HepG2 (cell line): ENCODE results near the gene UBXN6. TPM values are rescaled to one million over a fixed set of nuclear protein-coding genes. Genes with fewer than 3 reads are reported as not detected.

Experiments
- ATAC-seq: fragments of 200-7000 bp; cut with Tn5 transposase; 3 replicates; pipeline ENCODE4 v1.9.1; 2020; ENCODE audit warnings: mild to moderate bottlenecking, moderate library complexity
- BruUV-seq: library from RNA; stranded (reverse); fragments of 400-500 nt; replicated peaks from 2 replicates; lab custom pipeline; 2021; lab: Mats Ljungman, UMichigan
- CTCF ChIA-PET: fragments of 300-600 bp; formaldehyde crosslinking; extraction: SDS; loops from one replicate; lab custom pipeline; 2021; ENCODE audit warnings: low total read pairs, inconsistent platforms, low intra/inter-chr PET ratio; lab: Yijun Ruan, JAX
- POLR2A ChIA-PET: fragments of 350-600 bp; sonication (Branson Sonifier 250); formaldehyde crosslinking; loops from one replicate; lab custom pipeline; 2020; ENCODE audit warnings: antibody characterized with exemption, inconsistent platforms; lab: Yijun Ruan, JAX
- DNase-seq: peaks from one replicate; pipeline ENCODE4 v3.0.0-alpha.2; 2015; ENCODE audit warnings: low spot score
- FAIRE-seq: peaks from 3 replicates; lab custom pipeline; 2011; peaks lifted over from hg19 to GRCh38; lab: Jason Lieb, UNC
- H2AFZ ChIP-seq: one replicate; pipeline ENCODE4 v1.6.1; 2011; ENCODE audit warnings: low read length, inconsistent platforms
- H3K27ac ChIP-seq: fragments of 300-600 bp; 3 replicates; pipeline ENCODE4 v1.8.0; 2011; ENCODE audit warnings: mixed run types, mild to moderate bottlenecking, mixed read lengths, low read length, inconsistent platforms; ENCODE audit not compliant: insufficient read depth; ENCODE audit errors: extremely low read length
- H3K27me3 ChIP-seq, 2 experiments: fragments of 200-600 bp in 1 of 2; 2 replicates in 1 of 2; 3 replicates in 1 of 2; pipeline versions ENCODE4 v1.6.0 to v1.8.0; 2011; ENCODE audit warnings: low read length in 2 of 2, mild to moderate bottlenecking in 2 of 2, moderate library complexity in 2 of 2, inconsistent platforms in 1 of 2; ENCODE audit not compliant: insufficient read depth in 2 of 2, control insufficient read depth in 1 of 2
- H3K36me3 ChIP-seq, 2 experiments: fragments of 200-600 bp in 1 of 2; replicated peaks in 1 of 2; 2 replicates in 1 of 2; 3 replicates in 1 of 2; pipeline versions ENCODE4 v1.5.1 to v1.8.0; 2011; ENCODE audit warnings: low read length in 2 of 2, inconsistent platforms in 1 of 2; ENCODE audit not compliant: insufficient read depth in 2 of 2, control insufficient read depth in 1 of 2
- H3K4me1 ChIP-seq: 2 replicates; pipeline ENCODE4 v1.5.1; 2012; ENCODE audit warnings: low read length, inconsistent platforms; ENCODE audit not compliant: insufficient read depth
- H3K4me2 ChIP-seq: 2 replicates; pipeline ENCODE4 v1.6.0; 2011; ENCODE audit warnings: low read depth, low read length, inconsistent platforms
- H3K4me3 ChIP-seq, 3 experiments: fragments of 200-600 bp in 1 of 3; sonication (generic), shearing (Covaris generic) in 1 of 3; replicated peaks in 1 of 3; 2 replicates each; pipeline ENCODE4 v1.5.1; 2011 to 2016; ENCODE audit warnings: low read length in 3 of 3, inconsistent platforms in 2 of 3, low read depth in 2 of 3, mild to moderate bottlenecking in 2 of 3, control low read depth in 1 of 3, mixed read lengths in 1 of 3; ENCODE audit not compliant: insufficient read depth in 1 of 3
- H3K79me2 ChIP-seq: one replicate; pipeline ENCODE4 v1.6.1; 2011; ENCODE audit warnings: low read length, inconsistent platforms; ENCODE audit not compliant: insufficient read depth
- H3K9ac ChIP-seq: 2 replicates; pipeline ENCODE4 v1.6.0; 2011; ENCODE audit warnings: mild to moderate bottlenecking, low read depth, low read length, inconsistent platforms; ENCODE audit not compliant: insufficient read depth
- H3K9me3 ChIP-seq: 2 replicates; pipeline ENCODE4 v1.5.1; 2012; ENCODE audit warnings: mild to moderate bottlenecking, low read length
- H4K20me1 ChIP-seq: 2 replicates; pipeline ENCODE4 v1.6.0; 2011; ENCODE audit warnings: inconsistent platforms, mild to moderate bottlenecking, low read length, moderate library complexity; ENCODE audit not compliant: insufficient read depth
- BRF2 ChIP-seq: sonication (generic); formaldehyde crosslinking; IDR thresholded peaks from 2 replicates; pipeline ENCODE4 v1.8.1; 2022; ENCODE audit warnings: mild to moderate bottlenecking, missing genetic modification reagents
- CREB3 ChIP-seq: sonication (generic); formaldehyde crosslinking; IDR thresholded peaks from 2 replicates; pipeline ENCODE4 v1.5.0; 2020; ENCODE audit warnings: missing genetic modification reagents
- CSRNP2 ChIP-seq: sonication (generic); formaldehyde crosslinking; conservative IDR thresholded peaks from 2 replicates; pipeline ENCODE4 v1.8.0; 2022; ENCODE audit warnings: low read depth, missing genetic modification reagents
- DNMT1 ChIP-seq: sonication (generic); formaldehyde crosslinking; IDR thresholded peaks from 2 replicates; pipeline ENCODE4 v1.5.1; 2020; ENCODE audit warnings: mild to moderate bottlenecking, missing genetic modification reagents
- ELF4 ChIP-seq: sonication (generic); formaldehyde crosslinking; IDR thresholded peaks from 2 replicates; pipeline ENCODE4 v1.5.0; 2020; ENCODE audit warnings: missing genetic modification reagents, mild to moderate bottlenecking, moderate library complexity, borderline replicate concordance
- IKZF5 ChIP-seq: IDR thresholded peaks from 2 replicates; pipeline ENCODE4 v1.6.1; 2018; ENCODE audit warnings: missing genetic modification reagents, mild to moderate bottlenecking, missing compliant biosample characterization
- ZFP36 ChIP-seq: fragments of 150-350 bp; IDR thresholded peaks from 2 replicates; pipeline ENCODE4 v1.6.1; 2018; ENCODE audit warnings: borderline replicate concordance, low read length, low read depth; ENCODE audit not compliant: partially characterized antibody
- ZNF20 ChIP-seq: sonication (generic); formaldehyde crosslinking; IDR thresholded peaks from 2 replicates; pipeline ENCODE4 v1.4.0; 2020; ENCODE audit warnings: mild to moderate bottlenecking, moderate library complexity, missing genetic modification reagents
- ZNF34 ChIP-seq: sonication (generic); formaldehyde crosslinking; IDR thresholded peaks from 2 replicates; pipeline ENCODE4 v1.4.0; 2020; ENCODE audit warnings: mild to moderate bottlenecking, missing genetic modification reagents, borderline replicate concordance
- ZNF724P ChIP-seq: sonication (generic); formaldehyde crosslinking; IDR thresholded peaks from 2 replicates; pipeline ENCODE4 v1.8.0; 2022; ENCODE audit warnings: missing genetic modification reagents, borderline replicate concordance
- ZNF790 ChIP-seq: sonication (generic); formaldehyde crosslinking; IDR thresholded peaks from 2 replicates; pipeline ENCODE4 v1.8.0; 2022; ENCODE audit warnings: missing genetic modification reagents, mild to moderate bottlenecking, borderline replicate concordance
- ZSCAN31 ChIP-seq: sonication (generic); formaldehyde crosslinking; IDR thresholded peaks from 2 replicates; pipeline ENCODE4 v1.5.0; 2020; ENCODE audit warnings: low read depth, mild to moderate bottlenecking, missing genetic modification reagents
- WGBS: methylation state at CpG from one replicate; pipeline ENCODE4 v1.1.6; 2017; ENCODE audit warnings: low lambda C conversion rate; 5-methylcytosine and 5-hydroxymethylcytosine counted together
- in situ Hi-C: cut with HindIII; loops from 2 replicates; pipeline ENCODE4 v1.10.0; 2017; ENCODE audit warnings: low pct_unique_long_range_greater_than_20kb; ENCODE audit not compliant: extremely low pct_ligation_motif_present
- intact Hi-C: fragments of 100-400 bp; cut with micrococcal nuclease; formaldehyde crosslinking; loops from one replicate; pipeline ENCODE4 v1.10.0; 2022; ENCODE audit not compliant: unreplicated experiment
- polyA plus RNA-seq, 8 experiments: library from polyadenylated mRNA; depleted of rRNA in 3 of 8; stranded (reverse) in 7 of 8; unstranded in 1 of 8; fragments of >200 nt; fragmentation: Illumina TruSeq in 4 of 8; extraction: Trizol in 4 of 8; gene quantifications; 2 replicates each; pipeline versions ENCODE4 v1.2.1 to v1.2.3, GENCODE V29; 2011 to 2016; ENCODE audit warnings: low read depth in 4 of 8, missing spikeins in 1 of 8, mixed read lengths in 1 of 8; ENCODE audit not compliant: insufficient read depth in 1 of 8
- total RNA-seq, 5 experiments: library from RNA; depleted of rRNA; stranded (reverse); fragments of >200 nt; fragmentation: Illumina TruSeq; extraction: Trizol; gene quantifications; 2 replicates each; pipeline ENCODE4 v1.2.3, GENCODE V29; 2016; ENCODE audit warnings: low read depth in 1 of 5

Gene UBXN6
- total and polyA plus RNA-seq, 2 of the 13 experiments (the other 11 are each of a cell fraction or from before 2014, with no cell fraction given): 34.9 to 35.5 TPM

GRCh38 chr19:4425537-4425936, 32.1 kb downstream of the UBXN6 start:
- in situ Hi-C loops: no loop called here
- H3K4me3 ChIP-seq: no peak overlapping the region
- no peaks in the 10 kb centered on the region for H4K20me1 ChIP-seq
- no peak overlapping the region for H3K9ac ChIP-seq
- H3K9me3 ChIP-seq: no peaks in the 10 kb centered on the region
- intact Hi-C loops: no loop called here
- WGBS: 97% methylated on average over 6 of the region's 6 CpGs
- no peaks in the 10 kb centered on the region for H3K27me3 ChIP-seq
- peaks cover 8% of the 10 kb centered on the region; the same call in 1 of the 2 replicates for H3K4me1 ChIP-seq
- ATAC-seq (no peak), FAIRE-seq (no peak), DNase-seq (no peak)
- ChIA-PET POLR2A (no interaction called here), CTCF (no interaction called here)
- peaks cover 23 to 61% of the 10 kb centered on the region in 2 experiments for H3K36me3 ChIP-seq
- H3K27ac ChIP-seq: no peak overlapping the region
- no TSS peak for BruUV-seq
- TF ChIP-seq ZSCAN31 (CRISPR knock-in tag) (no peak), BRF2 (CRISPR knock-in tag) (no peak), CREB3 (CRISPR knock-in tag) (no peak), ZNF20 (CRISPR knock-in tag) (no peak)
- no peak overlapping the region for H3K4me2 ChIP-seq
- no peaks in the 10 kb centered on the region for H3K79me2 ChIP-seq
- no peak overlapping the region for H2AFZ ChIP-seq

- no peaks in the 10 kb centered on the region for H3K9me3 ChIP-seq
- H4K20me1 ChIP-seq: no peaks in the 10 kb centered on the region
- BruUV-seq: no TSS peak
- no peak overlapping the region for H3K27ac ChIP-seq
- in situ Hi-C loops: no loop called here
- ATAC-seq (no peak), DNase-seq (no peak), FAIRE-seq (no peak)
- H3K27me3 ChIP-seq: no peaks in the 10 kb centered on the region
- no peak overlapping the region for H3K9ac ChIP-seq
- H3K36me3 ChIP-seq: peaks cover 15 to 50% of the 10 kb centered on the region in 2 experiments
- ChIA-PET POLR2A (interaction anchor here (1.4 kb wide), 1 partner anchor 7 kb away, joined by 6 read pairs; no protein-coding TSS in a partner anchor), CTCF (no interaction called here)
- no peak overlapping the region for H3K4me3 ChIP-seq
- H2AFZ ChIP-seq: no peak overlapping the region
- WGBS: 98% methylated on average over 14 of the region's 16 CpGs
- intact Hi-C loops: no loop called here
- H3K4me2 ChIP-seq: no peak overlapping the region
- H3K4me1 ChIP-seq: peaks cover 8% of the 10 kb centered on the region; the same call in 1 of the 2 replicates
- peaks cover 1% of the 10 kb centered on the region for H3K79me2 ChIP-seq
- no peak for TF ChIP-seq DNMT1 (CRISPR knock-in tag)
- TF ChIP-seq ZNF724P (CRISPR knock-in tag): no peak
- no peak for TF ChIP-seq ZNF34 (CRISPR knock-in tag)
- no peak for TF ChIP-seq ZNF790 (CRISPR knock-in tag)
- TF ChIP-seq ZFP36: no peak
- TF ChIP-seq IKZF5: no peak
- no peak for TF ChIP-seq CSRNP2
- TF ChIP-seq ELF4 (CRISPR knock-in tag): no peak
Observed at GRCh38 chr19:4423416-4424126, 34.0 kb downstream of the UBXN6 start.
